Hepatocyte (in vitro differentiated cells): ENCODE results near the gene ANO10.

Experiments
- EZH2 ChIP-seq: fragments of 200-600 bp; sonication (generic); IDR thresholded peaks from 2 replicates; pipeline ENCODE4 v1.6.1; 2016; ENCODE audit warnings: antibody characterized with exemption, mild to moderate bottlenecking, borderline replicate concordance
- EZH2phosphoT487 ChIP-seq: fragments of 200-600 bp; sonication (generic); IDR thresholded peaks from one replicate; pipeline ENCODE4 v1.6.1; 2018; ENCODE audit warnings: antibody characterized with exemption, mild to moderate bottlenecking, low read depth, moderate library complexity; ENCODE audit not compliant: unreplicated experiment, severe bottlenecking
- TF ChIP-seq, protein P1 (sequence below): fragments of 200-600 bp; sonication (generic); IDR thresholded peaks from 2 replicates; pipeline ENCODE4 v1.5.1; 2016; ENCODE audit warnings: antibody characterized with exemption, mild to moderate bottlenecking; ENCODE audit not compliant: poor library complexity

DNA sequence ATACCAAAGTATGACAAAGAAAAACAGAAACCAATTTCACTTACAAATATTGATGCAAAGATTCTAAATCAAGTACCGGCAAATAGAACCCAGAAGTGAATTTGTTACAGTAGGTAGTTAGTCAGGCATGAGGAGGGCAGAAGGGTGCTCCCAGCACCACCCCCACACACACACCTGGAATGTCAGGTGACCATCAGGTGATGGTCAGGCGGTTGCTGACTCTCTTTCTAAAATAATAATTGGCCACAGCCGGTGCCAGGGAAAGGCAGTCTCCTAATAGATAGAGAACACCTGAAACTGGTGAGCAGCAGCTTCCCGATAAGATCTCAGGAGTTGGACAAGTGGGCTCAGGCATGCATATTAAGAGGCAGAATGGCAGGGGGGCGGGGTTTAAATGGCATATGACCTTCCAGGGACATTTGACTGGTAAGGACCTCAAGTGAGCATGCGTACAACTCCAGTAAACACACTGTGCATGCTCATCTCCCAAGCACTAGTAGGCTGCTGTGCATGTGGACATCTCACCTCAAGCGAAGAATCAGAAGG, 131.1 kb downstream of the ANO10 start:
- TF ChIP-seq, protein P1, sequence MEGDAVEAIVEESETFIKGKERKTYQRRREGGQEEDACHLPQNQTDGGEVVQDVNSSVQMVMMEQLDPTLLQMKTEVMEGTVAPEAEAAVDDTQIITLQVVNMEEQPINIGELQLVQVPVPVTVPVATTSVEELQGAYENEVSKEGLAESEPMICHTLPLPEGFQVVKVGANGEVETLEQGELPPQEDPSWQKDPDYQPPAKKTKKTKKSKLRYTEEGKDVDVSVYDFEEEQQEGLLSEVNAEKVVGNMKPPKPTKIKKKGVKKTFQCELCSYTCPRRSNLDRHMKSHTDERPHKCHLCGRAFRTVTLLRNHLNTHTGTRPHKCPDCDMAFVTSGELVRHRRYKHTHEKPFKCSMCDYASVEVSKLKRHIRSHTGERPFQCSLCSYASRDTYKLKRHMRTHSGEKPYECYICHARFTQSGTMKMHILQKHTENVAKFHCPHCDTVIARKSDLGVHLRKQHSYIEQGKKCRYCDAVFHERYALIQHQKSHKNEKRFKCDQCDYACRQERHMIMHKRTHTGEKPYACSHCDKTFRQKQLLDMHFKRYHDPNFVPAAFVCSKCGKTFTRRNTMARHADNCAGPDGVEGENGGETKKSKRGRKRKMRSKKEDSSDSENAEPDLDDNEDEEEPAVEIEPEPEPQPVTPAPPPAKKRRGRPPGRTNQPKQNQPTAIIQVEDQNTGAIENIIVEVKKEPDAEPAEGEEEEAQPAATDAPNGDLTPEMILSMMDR: no peak
- TF ChIP-seq EZH2 (no peak), EZH2phosphoT487 (no peak)
